Lower leg skin (tissue), 4 donors: ENCODE results near the gene FAM186B. TPM values are rescaled to one million over a fixed set of nuclear protein-coding genes. Genes with fewer than 3 reads are reported as not detected.
A peak's percentile ranks its signal among the peaks of the same experiment; 100 is the strongest.

Experiments
- DNase-seq, 2 donors: peaks; one replicate each; pipeline ENCODE4 v3.0.0-alpha.2; 2019; ENCODE audit warnings: low spot score in 2 of 2
- H3K4me3 ChIP-seq: fragments of 200-600 bp; sonication (generic); 2 replicates; pipeline ENCODE4 v1.5.1; 2017; ENCODE audit warnings: mild to moderate bottlenecking, low read depth; ENCODE audit not compliant: poor library complexity, severe bottlenecking
- CTCF ChIP-seq, 3 donors: fragments of 450-650 bp; IDR thresholded peaks; one replicate each; pipeline ENCODE4 v1.5.1; 2016; ENCODE audit warnings: antibody characterized with exemption in 3 of 3, mild to moderate bottlenecking in 3 of 3, moderate library complexity in 2 of 3
- POLR2A ChIP-seq, 2 donors: fragments of 450-650 bp; IDR thresholded peaks; one replicate each; pipeline ENCODE4 v1.6.1; 2016 to 2017; ENCODE audit warnings: antibody characterized with exemption in 2 of 2, mild to moderate bottlenecking in 1 of 2, moderate library complexity in 1 of 2
- WGBS, 2 donors: methylation state at CpG; one replicate each; pipeline ENCODE4 v1.1.5; 2018; 5-methylcytosine and 5-hydroxymethylcytosine counted together
- intact Hi-C: fragments of 100-400 bp; cut with DNase I; formaldehyde crosslinking; loops from one replicate; pipeline ENCODE4 v1.15.0; 2023; ENCODE audit warnings: low total_unique reads
- total RNA-seq, 4 donors: library from RNA; depleted of rRNA; stranded (reverse); fragments of >200 nt; gene quantifications; one replicate each; pipeline ENCODE4 v1.1.0, GENCODE V29; 2016

FAM186B gene
- total RNA-seq, 4 donors from 2014 or later: 0.21 to 1.1 (median 0.57) TPM

- WGBS, 2 donors: 65 to 75% methylated on average over 20 of the region's 20 CpGs
- peak in 1 of 2 donors; percentile 82 for DNase-seq
- intact Hi-C loops: no loop called here
- TF ChIP-seq POLR2A (IDR thresholded peaks at IDR 0.05) (no peak), CTCF (IDR thresholded peaks at IDR 0.05) (no peak)
- no peak overlapping the region for H3K4me3 ChIP-seq
These were observed 62.1 kb downstream of the FAM186B start for GRCh38 chr12:49543221-49543913.

GRCh38 chr12:49542592-49543160 is 62.8 kb downstream of the FAM186B start:
- H3K4me3 ChIP-seq: no peak overlapping the region
- no peak for TF ChIP-seq CTCF (IDR thresholded peaks at IDR 0.05)
- TF ChIP-seq POLR2A (IDR thresholded peaks at IDR 0.05): no peak
- DNase-seq: peak in 1 of 2 donors; percentile 76
- 90 to 91% methylated on average over 12 to 15 of the region's 15 CpGs for WGBS, 2 donors
- intact Hi-C loops: no loop called here

- 82 to 85% methylated on average over 7 of the region's 7 CpGs for WGBS, 2 donors
- TF ChIP-seq POLR2A (IDR thresholded peaks at IDR 0.05): no peak
- no peak for TF ChIP-seq CTCF (IDR thresholded peaks at IDR 0.05)
- peak in 1 of 2 donors; percentile 83 for DNase-seq
- H3K4me3 ChIP-seq: no peak overlapping the region
- intact Hi-C loops: no loop called here
These were observed 63.4 kb downstream of the FAM186B start for GRCh38 chr12:49541911-49542505.

- intact Hi-C loops: no loop called here
- peak in 1 of 2 donors; percentile 82 for DNase-seq
- whole genome bisulfite sequencing, 2 donors: 70 to 72% methylated on average over 18 of the region's 18 CpGs
- TF ChIP-seq CTCF (IDR thresholded peaks at IDR 0.05): no peak
- no peak for TF ChIP-seq POLR2A (IDR thresholded peaks at IDR 0.05)
- no peak overlapping the region for H3K4me3 ChIP-seq
These were observed 64.1 kb downstream of the FAM186B start for GRCh38 chr12:49541140-49541861.

GRCh38 chr12:49540229-49541139 is 65.0 kb downstream of the FAM186B start:
- 71 to 74% methylated on average over 21 of the region's 21 CpGs for WGBS, 2 donors
- no peak for TF ChIP-seq POLR2A (IDR thresholded peaks at IDR 0.05)
- no peak for TF ChIP-seq CTCF (IDR thresholded peaks at IDR 0.05)
- no peak overlapping the region for H3K4me3 ChIP-seq
- peak in 1 of 2 donors; percentile 79 for DNase-seq
- intact Hi-C loops: no loop called here
